Measurements from ENCODE around the gene HECW1.
"Not testable (repeated sequence)": the region's sequence is repeated elsewhere in the genome, so short reads cannot be mapped to it uniquely, and the experiment has no call there.

HECW1 gene

DNA sequence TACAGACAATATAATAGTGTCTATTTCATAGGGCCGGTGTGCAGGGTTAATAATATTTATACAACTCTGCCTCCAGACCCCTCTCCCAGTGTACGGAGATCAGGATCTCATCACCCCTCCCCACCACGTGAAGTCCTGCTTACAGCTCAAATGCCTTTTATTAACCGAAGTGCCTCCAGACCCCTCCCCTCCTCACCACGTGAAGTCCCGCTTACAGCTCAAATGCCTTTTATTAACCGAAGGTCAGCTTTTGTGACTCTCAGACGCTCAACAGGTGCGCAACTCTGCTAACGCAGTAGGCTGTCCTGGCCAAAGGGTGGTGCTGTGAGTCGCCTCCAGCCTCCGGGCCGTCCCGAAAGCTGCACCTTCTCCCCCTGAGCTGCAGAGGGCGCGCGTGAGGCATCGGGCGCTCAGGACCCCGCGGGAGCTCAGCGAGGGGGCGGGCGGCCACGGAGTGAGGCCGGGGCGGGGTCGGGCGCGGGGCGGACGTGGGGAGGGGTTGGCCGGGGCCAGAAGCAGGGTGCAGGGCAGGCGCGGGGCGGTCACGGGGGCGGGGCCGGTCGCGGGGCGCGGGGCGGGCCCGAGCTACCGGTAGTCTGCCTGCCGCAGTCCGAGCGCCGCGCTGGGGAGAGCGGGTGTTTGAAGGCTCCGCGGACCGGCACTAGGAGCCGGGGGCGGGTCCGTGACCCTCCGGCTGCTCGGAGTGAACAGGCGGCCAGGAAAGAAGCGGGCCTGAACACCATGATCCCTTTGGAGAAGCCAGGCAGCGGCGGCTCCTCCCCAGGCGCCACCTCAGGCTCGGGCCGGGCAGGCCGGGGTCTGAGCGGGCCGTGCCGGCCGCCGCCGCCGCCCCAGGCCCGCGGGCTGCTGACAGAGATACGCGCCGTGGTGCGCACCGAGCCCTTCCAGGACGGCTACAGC lies 470.3 kb downstream of the HECW1 start, which contains the start of gene STK17A:
TSS of gene STK17A (plus strand) at position 606 of the 921 bp plus-strand sequence. CDS start at position 742, 136 bp downstream.
- peak; percentile 98 for DNase-seq (ENCODE audit: low spot score)

DNA sequence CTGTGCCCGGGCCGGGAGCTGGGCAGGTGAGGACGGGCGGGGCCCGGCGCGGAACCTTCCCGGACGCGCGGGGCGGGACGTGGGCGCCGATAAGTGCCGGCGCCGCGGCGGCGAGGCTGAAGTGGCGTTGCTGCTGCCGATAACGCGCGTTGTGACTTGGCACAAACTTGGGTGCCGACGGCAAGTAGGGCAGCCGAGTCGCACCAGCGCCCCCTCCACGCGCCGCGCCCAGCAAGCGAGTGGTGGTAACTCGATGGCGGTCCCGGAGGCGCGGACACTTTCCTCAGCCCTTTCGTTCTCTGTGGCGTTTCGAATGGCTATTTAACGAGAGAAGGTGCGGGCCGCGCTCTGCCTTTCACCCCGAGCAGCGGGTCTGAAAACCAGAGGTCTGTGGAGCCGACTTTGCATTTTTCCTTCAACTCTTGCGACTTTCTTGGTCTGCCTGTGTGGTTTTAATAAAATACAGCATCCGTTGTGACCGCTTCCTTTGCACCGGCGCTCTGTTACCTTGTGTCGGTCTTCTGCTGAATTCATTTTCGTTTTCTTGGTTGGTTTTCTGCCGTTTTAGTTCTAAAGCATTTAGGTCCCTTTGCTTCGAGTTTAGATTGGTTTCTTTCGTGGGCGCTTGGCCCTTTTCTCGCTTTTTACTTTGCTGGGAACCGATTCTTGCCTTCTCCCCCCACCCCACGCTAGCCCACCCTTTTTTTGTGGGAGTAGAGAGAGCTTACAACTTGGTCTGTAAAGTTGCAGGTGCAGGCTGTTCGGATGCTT lies 471.2 kb downstream of the HECW1 start:
- peak; percentile 90 for DNase-seq (ENCODE audit: low spot score)

DNA sequence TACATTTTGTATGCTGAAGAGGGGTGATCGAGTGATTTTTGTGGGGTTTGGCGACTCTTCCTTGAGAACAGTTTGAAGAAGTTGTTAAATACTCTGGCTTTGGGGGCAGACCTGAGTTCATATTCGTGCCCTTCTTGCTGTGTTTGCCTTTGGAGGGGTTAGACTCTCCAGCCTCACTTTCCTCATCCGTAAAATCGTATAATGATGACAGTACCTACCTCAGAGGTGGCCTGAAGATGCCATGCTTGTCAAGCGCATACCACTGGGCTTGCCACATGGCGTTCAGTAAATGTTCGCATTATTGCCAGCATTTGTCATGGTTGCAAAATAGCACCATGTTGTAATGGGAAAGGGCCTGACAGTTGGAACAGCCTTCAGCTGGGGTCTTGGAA lies 471.7 kb downstream of the HECW1 start:
- DNase-seq (ENCODE audit: low spot score): peak; percentile 79

DNA sequence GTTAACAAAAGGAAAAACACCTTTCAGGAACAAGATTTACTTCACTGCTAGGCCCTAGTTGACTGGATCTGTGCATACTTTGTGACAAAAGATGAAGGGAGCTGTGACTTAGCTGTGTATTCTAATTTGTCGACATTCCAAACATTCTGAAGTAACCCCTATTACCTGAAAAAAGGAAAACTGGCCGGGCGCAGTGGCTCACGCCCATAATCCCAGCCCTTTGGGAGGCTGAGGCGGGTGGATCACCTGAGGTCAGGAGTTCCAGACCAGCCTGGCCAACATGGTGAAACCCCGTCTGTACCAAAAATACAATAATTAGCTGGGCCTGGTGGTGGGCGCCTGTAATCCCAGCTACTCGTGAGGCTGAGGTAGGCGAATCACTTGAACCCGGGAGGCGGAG lies 472.3 kb downstream of the HECW1 start:
- peak; percentile 55 for DNase-seq (ENCODE audit: low spot score)

DNA sequence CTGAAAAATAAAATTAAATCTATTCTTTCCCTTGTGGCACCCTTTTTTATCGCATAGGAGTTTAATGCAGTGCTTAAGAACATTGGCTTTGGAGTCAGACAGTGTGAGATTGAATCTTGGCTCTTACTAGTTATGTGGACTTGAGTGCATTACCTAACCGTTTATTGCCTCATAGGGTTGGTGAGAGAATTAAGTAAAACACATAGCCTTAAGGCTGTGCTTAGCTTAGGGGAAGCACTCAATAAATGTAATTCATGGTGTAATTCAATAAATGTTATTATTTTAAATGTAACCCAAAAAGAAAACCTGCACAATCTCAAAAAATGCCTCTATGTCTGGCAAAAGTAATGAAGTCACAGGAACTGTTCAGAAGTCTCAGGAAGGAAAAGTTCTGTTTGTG lies 473.1 kb downstream of the HECW1 start:
- DNase-seq (ENCODE audit: low spot score): peak; percentile 77

DNA sequence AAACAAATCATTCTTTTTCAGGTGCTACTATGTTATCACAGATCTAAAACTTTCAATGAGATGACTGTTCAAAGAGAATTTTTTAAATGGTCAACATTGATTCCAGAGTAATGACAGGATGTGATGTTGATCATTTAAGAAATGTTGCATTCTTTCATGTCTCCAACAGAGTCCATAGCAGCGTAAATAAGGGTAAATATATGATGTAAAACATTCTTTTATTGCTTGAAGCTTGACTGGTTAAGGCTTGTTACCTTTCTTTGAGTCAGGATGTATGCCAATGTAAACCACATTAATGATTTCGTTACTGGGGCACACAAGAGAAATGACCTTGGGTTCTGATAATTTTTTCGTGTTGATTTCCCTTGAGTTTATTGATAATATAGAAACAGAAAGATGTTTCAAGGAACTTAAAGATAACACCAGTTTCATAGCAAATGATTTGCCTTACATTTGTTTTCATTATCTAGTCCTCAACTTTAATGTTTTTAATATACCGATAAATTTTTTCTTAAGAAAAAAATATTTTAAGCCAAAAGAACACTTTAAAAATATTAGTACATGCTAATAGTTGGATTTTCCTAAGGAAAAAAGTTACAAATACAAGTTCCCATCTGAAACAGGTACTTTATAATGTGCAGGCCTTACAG lies 473.9 kb downstream of the HECW1 start:
- DNase-seq (ENCODE audit: low spot score): peak; percentile 72

DNA sequence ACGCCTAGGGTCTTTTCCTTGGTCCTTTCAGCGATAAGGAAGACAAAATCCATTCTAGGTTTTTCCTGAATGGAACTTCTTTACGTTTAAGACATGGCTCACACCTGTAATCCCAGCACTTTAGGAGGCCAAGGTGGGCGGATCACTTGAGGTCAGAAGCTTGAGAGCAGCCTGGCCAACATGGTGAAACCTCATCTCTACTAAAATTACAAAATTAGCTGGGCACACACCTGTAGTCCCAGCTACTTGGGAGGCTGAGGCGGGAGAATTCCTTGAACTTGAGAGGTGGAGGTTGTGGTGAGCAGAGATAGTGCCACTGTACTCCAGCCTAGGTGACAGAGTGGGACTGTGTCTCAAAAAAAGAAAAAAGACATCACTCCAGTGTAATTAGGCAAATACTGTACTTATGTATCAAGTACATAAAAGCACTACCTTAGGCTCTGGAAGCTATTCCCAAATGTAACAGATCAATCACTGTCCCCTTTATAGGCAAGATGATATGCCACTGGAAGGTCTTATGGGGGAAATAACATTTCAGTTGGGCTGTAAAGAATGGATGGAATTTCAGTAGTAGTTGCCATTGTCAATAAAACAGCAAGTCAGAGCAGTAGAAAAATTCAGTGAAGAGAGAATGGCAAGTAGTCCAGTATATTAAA lies 476.2 kb downstream of the HECW1 start:
- no peak for DNase-seq (ENCODE audit: low spot score)

DNA sequence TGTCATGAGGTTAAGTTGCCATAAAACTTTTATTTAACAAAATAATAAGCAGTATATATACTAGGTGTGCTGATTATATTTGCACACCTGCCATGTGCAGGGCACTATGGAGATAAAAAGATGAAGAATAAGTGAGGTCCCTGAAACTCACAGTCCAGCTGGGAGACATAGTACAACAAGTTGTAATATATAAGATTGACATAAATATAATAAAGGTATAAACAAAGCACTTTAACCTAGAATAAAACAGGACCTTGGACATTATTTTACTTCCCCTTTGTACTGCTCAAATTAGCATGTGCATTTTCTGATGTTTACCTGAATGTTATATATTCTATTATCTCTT lies 476.7 kb downstream of the HECW1 start:
- no peak for DNase-seq (ENCODE audit: low spot score)

DNA sequence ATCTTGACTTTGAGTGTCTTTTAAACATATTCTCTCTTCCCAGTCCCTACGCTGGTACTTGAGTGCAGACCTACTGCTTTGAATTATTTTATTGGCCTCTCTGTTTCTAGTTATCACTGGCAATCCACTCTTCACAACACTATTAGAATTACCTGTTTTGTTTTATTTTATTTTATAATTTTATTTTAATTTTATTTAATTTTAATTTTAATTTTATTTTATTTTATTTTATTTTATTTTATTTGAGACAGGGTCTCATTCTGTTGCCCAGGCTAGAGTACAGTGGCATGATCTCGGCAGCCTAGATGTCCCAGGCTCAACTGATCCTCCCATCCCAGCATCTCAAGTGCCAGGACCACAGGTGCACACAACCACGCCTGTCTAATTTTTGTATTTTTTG lies 477.3 kb downstream of the HECW1 start:
- no peak for DNase-seq (ENCODE audit: low spot score)

DNA sequence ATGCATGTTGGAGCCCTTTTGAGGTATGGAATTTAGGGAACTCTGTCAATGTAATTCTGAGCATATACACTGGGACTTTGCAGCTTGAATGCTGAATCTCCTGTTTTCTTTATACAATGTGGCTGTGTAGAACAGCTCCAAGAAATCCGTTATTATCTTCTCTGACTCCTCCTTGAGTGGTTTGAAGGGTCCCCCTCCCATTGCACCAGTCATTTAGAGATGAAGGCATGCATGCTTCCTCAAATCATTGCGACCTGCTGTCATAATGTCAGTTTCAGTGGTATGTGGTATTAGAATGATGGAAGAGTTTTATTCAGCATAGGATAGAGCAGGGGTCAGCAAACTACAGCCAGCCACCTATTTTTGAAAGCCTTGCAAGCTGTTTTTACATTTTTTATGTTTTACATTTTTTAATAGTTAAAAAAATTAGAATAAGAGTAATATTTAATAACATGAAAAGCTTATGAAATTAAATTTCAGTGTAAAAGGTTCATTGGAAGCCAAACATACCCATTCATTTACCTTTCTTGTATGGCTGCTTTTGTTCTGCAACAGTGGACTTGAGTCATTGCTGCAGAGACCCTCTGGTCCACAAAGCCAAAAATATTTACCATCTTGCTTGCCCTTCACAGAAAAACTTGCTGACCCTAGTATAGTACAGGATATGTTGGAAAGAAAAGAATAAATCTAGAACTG lies 478.6 kb downstream of the HECW1 start:
- peak; percentile 59 for DNase-seq (ENCODE audit: low spot score)

DNA sequence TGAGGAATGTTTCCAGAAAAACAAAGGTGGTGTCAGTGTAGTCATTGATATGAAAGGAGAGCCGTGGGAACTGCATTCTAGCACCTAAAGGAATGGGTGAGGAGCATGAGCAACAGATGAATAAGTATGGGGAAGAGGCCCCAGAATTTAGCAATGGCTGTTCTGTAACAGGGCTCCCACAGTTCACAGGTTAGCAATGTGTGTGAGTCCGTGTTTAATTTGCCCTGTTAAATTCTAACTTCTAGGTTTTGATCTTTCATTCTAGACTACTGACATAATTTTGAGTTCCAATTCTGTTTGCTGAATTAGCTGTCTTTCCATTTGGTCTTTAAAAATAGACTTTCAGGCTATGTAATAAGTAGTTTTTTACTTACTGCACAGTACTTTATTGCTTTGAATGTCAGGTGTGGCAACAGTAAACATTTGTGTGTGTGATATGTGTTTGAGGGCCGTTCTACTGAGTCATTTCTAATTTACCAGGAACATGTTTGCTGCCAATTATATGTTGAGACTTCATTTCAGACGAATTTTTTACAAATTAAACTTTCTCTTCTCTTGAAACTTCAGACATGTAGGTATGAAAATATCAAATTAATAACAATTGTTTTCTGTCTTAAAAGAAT lies 479.2 kb downstream of the HECW1 start:
- peak; percentile 28 for DNase-seq (ENCODE audit: low spot score)

DNA sequence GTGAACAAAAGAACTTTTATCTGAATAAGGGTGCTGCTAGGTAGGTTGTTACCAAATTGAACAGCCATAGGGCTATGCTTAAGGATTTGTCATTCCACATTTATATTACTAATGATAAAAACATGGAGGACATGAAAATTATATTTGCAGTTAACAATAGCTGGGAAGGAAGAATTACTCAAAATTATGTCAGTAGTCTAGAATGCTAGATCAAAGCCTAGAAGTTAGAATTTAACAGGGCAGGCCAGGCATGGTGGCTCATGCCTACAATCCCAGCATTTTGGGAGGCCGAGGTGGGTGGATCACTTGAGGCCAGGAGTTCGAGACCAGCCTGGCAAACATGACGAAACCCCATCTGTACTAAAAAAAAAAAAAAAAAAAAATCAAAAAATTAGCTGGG lies 479.9 kb downstream of the HECW1 start:
- no peak for DNase-seq (ENCODE audit: low spot score)

DNA sequence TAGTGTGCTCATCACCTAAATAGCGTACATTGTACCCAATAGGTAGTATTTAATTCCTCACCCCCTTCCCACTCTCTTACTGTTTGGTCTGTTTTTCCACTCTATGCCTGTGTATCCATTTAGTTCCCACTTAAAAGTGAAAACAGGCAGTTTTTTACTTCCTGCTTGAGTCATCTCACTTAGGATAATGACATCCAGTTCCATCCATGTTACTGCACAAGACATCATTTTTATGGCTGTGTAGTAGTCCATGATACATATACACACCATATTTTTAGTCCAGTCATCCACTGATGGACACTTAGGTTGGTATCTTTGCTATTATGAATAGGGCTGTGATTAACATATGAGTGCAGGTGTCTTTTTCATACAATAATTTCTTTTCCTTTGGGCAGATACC lies 480.6 kb downstream of the HECW1 start:
- no peak for DNase-seq (ENCODE audit: low spot score)

DNA sequence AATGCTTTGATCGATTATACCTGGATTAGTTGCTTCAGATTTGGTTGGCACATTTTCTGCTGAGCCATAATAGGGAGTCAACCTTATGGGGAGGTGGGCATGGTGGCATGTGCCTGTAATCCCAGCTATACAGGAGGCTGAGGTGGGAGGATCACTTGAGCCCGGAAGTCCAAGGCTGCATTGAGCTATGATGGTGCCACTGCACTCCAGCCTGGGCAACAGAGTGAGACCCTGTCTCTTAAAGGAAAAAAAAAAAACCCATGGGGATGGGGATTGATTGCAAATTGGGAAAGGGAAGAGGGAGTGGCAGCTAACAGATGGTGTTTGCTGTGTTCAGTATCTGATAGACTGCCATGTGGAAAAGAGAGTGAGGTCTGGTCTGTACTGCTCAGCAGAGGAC lies 481.6 kb downstream of the HECW1 start:
- no peak for DNase-seq (ENCODE audit: low spot score)

DNA sequence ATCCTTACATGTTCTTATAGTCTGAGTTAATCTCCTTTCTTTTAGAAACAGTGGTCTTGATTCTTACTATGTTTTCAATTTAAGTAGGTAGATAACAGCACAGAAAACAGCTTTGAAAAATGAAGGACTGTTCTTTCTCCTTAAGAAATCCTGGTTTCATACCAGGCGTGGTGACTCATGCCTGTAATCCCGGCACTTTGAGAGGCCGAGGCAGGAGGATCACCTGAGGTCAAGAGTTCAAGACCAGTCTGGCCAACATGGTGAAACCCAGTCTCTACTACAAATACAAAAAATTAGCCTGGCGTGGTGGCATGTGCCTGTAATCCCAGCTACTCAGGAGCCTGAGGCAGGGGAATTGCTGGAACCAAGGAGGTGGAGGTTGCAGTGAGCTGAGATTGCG lies 484.0 kb downstream of the HECW1 start:
- DNase-seq (ENCODE audit: low spot score): not testable (repeated sequence)

DNA sequence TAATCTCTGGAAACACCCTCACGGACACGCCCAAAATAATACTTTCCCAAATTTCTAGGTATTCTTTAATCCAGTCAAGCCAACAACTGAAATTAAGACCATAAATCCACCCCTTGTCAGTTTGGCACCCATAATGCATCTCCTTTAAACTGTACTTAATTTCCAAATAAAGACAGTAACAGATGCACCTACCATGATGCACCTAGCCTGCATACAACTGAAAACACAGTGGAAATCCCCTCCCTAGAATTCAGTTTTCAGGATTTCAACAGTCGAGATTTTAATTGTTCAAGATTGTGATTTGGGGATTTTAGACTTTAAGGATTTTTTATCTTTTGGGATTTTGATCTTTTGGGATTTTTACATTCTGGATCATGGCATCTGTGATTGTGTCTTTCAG lies 487.6 kb downstream of the HECW1 start:
- DNase-seq (ENCODE audit: low spot score): no peak

DNA sequence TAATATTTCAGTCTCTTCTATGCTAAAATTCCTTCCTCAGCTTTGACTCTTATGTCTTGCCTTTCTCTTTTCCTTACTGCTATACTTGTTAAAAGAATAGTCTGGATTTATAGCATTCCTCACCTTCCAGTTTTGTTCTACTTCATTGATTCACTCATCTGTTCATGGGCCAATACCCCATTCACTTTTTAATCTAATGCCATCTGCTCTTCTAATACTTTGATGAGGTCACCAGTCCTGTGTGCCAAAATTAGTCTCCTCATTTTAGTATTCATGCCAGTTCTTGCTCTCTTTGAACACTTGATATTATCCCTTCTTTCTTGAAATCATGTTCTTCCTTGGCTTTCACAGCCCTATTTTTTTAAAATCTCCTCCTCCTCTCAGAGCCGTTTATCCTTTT lies 489.8 kb downstream of the HECW1 start:
- no peak for DNase-seq (ENCODE audit: low spot score)

DNA sequence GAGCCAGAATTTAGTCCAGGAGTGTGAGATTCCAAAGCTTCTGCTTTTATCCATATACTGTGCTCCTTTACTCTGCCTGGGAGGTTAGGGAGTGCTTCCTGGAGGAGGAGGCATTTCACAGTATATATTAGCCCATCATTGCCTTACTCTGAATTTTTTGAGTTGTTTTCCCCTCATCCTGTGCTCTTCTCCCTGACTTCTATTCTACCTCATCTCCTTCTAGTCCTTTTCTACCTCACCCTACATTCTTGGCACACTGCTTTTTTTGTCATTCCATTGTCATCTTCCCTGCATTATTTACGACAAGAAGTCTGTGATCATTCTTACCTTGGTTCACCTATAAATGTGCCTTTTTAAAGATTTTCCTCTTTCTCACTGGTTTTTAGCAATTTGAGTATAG lies 491.8 kb downstream of the HECW1 start:
- no peak for DNase-seq (ENCODE audit: low spot score)

DNA sequence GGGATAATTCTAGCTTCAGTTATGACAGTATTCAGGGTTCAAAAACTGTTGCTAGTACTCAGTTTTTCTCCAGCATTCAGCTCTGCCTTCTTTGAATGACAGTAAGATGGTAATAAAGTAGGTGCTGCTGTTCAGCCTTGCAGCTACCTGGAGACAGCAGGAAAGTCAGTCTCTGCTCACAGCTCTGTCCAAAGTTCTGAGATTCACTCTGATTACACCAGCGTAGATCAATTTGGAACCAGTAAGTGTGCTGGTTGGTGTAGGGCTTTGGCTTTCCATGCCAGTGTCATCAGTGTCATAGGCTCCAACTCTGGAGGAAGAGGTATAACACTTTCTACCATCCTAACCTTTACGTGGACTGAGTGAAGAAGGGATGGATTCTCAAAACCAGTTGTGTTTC lies 496.6 kb downstream of the HECW1 start:
- no peak for DNase-seq (ENCODE audit: low spot score)

DNA sequence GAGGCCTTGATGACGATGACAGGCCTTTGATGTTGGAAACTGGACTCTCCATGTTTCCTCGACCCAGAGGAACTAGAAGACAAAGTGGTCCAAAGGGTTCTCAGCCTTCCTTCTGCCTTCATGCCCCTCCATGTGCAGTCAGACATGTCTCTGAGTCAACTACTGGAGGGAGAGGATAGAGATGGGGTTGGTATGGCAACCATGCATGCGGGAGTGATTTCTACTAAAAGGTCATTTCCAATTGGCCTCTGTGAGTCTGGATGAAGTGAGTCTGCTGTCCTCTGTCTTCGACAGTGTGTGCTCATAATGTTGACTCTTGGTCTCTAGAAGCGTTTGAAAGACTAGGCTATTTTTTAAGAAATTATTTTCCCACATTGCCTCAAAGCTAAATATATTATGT lies 499.7 kb downstream of the HECW1 start:
- DNase-seq (ENCODE audit: low spot score): no peak
